Thyroid gland (tissue), 4 donors: ENCODE results near the gene ASCL2.

Experiments
- CTCF ChIP-seq, 6 experiments: fragments of 200-600 bp in 3 of 6; fragments of 450-650 bp in 3 of 6; sonication (generic) in 3 of 6; IDR thresholded peaks; one replicate each; pipeline ENCODE4 v1.5.1; 2016 to 2019; ENCODE audit warnings: antibody characterized with exemption in 6 of 6, mild to moderate bottlenecking in 2 of 6, inconsistent platforms in 1 of 6, moderate library complexity in 1 of 6
- POLR2A ChIP-seq, 2 donors: fragments of 450-650 bp; IDR thresholded peaks; one replicate each; pipeline ENCODE4 v1.6.1; 2017; ENCODE audit warnings: antibody characterized with exemption in 2 of 2, mild to moderate bottlenecking in 2 of 2, moderate library complexity in 1 of 2

DNA sequence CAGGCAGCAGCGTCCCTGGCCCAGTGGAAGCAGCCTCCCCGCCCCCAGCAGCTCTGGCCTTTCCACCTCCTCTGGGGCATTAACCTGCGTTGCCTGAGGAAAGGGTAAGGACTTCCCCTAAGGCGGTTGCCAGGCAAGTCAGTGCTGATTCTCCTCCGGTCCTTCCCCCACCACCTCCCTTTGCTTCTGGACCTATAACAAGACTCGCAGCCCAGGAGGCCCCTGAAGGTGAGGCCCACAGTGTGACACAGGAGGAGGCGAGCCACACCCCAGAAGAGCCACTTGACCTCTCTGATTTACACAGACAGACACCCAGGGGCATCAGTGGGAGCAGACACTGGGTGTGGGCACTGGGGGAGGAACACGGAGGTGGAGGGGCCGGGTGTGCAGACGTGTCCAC is 35.4 kb downstream of the ASCL2 start:
- TF ChIP-seq CTCF (IDR thresholded peaks at IDR 0.05) (no peak), POLR2A (IDR thresholded peaks at IDR 0.05) (no peak)
